EL (cell line): Measurements from ENCODE around the gene TERB1.
A peak's percentile ranks its signal among the peaks of the same experiment; 100 is the strongest.

Source experiments
- DNase-seq: peaks from one replicate; pipeline ENCODE4 v3.0.0-alpha.2; 2016

Gene TERB1, protein sequence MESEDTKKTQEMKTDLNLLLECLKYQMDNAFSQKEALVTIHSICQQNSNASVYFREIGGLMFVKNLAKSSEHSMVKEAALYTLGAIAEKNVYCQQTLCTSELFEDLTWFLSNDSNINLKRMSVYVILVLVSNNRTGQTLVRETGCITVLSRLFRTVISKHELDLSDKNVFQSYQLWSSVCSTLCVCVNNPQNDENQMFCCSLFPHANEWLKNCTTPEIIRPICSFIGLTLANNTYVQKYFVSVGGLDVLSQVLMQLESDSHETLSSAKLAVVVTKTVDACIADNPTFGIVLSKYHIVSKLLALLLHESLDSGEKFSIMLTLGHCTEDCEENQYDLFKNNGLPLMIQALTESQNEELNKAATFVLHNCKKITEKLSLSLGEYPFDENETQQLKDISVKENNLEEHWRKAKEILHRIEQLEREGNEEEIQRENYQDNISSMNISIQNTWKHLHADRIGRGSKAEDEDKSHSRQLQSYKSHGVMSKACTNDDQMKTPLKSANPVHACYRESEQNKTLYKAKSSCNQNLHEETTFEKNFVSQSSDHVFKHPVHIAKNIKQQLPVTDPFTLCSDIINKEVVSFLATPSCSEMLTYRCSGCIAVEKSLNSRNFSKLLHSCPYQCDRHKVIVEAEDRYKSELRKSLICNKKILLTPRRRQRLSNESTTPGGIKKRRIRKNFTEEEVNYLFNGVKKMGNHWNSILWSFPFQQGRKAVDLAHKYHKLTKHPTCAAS

DNA sequence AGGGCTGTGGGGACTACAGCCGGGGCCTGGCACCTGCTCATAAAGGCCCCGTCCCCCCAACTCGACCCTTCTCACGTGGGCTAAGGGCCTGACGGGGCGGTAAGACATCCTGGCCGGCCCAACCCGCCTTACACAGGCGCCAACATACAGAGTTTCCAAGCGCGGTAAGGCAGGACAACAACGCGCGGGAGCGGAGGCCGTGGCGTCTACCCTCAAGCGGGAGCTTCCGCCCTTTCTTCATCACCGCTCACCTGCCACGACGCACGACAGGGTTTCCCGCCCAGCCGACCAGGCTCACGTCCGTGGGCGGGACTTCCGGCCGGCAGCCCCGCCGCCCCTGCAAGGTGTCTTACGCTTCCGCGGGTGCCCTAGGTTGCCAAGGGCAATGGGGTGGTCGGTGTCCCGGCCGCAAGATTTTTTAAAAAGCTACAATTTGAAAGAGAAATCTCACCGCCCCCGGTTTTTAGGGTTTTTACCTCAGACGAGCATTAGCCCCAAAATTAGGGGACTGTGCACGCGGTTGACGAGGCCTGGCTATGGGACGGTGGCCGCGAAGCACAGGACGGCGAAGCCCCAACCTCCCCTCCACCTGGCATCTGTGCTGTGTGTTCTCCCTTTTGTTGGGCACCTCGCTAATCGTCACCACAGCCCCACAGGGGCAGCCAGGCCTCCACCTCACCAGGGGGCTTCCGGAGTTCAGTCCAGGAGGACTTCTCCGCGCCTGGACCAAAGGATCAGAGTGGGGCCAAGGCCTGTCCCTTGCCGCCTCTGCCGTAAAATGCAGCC lies at the start of gene TERB1:
Gene TERB1, minus strand, starts transcription at position 265 of the 786 bp plus-strand sequence. CDS start 4,786 bp downstream, outside the sequence.
- no peak for DNase-seq

DNA sequence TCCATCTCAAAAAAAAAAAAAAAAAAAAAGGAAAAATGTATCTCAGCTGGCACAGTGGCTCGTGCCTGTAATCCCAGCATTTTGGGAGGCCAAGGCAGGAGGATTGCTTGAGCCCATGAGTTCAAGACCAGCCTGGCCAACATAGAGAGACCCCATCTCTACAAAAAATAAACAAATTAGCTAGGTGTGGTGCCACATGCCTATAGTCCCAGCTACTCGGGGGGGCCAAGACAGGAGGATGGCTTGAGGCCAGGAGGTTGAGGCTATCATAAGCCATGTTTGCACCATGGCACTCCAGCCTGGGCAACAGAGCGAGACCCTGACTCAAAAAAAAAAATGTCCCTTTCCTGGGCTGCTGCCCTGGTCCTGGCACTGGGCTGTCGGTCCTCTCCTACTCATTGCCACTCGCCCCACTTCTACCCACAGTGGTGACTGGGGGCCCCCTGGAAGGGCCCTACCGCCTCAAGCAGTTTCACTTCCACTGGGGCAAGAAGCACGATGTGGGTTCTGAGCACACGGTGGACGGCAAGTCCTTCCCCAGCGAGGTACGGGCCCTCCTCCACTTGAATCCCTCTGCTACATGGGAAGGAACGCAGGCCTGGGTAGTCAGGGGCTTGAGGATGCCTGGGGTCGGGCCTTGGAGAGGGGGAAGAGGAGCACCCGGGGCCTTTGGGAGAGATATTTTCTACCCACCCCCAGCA lies 48.9 kb upstream of the TERB1 start:
- no peak for DNase-seq

DNA sequence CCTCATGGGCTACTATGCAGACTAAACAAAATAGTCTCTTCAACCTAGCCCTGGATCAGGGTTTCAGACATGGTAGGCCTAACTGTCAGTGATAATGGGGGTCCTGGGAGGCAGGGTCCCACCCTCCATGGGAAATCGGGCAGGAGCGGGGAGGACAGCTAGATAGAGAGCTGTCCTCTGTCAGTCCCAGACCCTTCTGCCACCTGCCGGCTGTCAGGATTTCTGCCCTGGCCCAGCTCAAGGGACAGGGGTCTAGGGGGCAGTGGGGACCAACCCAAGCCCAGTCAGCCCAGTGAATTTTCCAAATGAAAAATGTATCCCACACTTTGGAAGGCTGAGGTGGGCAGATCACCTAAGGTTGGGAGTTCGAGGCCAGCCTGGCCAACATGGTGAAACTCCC lies 48.2 kb upstream of the TERB1 start:
- DNase-seq = no peak

DNA sequence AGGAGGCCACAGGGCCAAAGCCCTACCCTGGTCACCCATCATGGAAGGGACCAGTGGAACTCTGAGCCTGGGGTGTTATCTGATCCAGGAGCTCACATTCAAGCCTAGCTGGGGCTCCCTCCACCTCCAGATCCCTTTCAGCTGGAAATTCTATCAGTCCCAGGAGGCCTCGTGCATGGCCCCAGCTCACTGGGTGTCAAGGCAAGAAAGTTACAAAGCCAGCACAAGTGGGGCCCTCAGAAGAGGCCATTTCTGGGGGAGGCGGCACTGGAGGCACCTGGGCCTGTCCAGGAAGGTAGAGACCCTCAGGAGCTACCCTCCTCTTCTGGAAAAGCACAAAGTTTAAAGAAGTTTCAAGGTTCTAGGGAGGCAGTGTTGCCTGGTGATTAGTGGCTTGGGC lies 47.6 kb upstream of the TERB1 start:
- DNase-seq = no peak

DNA sequence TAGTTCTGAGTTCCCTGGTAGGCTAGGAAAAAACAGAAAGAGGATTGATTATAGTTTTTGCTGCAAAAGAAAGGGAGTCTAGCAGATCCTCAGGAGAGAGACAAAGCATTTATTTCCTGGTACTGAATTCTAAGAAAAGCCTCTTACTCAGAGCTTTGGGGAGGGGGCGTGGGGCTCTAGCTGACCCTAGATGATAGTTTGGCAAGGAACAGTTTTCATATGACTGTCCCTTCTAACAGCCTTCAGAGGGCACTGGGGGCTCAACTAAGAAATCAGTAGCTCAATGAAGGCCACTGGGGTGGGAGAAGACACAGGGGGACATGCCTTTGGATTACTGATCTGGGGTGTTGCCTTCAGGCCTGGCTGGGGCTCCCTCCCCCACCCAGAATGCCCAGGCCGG lies 46.8 kb upstream of the TERB1 start:
- DNase-seq = no peak

DNA sequence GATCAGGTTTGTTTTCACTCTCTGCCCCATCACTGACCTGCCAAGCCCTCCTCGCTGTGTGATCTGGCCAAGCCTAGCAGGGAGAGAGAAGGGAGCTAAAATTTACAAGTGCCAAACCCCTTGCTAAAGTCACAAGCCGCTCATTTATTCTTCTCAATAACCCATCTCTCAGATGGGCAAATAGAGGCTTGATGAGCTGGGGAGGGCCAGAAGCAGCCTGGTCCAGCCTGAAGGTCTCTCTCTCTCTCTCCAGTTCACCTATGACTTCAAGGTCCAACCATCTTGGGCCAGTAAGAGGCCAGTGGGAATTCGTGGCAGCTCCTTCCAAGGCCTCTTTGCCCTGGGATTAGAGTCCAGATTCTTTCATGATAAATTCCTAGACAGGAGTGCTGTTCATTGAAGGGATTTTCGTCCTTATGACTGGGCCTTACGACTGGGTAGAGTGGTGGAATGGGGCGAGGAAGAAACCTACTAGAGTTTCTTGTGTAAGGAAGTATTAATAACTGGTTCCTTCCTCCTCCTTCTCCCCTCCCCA lies 46.2 kb upstream of the TERB1 start:
- DNase-seq = no peak

DNA sequence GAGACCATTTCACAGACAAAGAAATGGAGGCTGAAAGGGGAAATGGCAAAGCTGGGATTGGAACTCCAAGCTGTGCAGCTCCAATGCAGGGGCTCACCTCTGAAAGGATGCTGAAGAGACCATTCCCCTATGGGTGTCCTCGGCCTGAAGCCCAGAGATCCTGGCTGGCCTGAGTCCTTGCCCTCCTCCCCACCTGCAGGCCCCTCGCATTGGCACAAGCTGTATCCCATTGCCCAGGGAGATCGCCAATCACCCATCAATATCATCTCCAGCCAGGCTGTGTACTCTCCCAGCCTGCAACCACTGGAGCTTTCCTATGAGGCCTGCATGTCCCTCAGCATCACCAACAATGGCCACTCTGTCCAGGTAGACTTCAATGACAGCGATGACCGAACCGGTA lies 45.4 kb upstream of the TERB1 start:
- DNase-seq = no peak

DNA sequence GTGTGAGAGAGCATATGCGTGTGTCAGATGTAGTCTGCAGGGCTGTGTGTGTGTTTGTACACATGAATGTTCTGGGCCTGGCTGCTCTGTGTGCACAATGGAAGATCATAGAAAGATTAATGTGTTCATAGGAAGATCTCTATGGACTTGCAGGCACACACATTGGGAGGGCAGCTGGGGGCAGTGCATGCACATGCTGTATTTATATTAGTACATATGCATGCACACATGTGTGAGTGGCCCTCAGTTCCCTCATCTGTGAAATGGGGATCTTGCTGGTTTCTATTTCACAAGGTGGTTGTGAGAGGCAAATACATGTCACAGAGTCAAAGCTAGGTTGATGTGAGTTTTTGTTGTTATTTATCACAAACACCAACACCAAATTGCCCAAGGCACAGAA lies 44.9 kb upstream of the TERB1 start:
- DNase-seq = no peak

DNA sequence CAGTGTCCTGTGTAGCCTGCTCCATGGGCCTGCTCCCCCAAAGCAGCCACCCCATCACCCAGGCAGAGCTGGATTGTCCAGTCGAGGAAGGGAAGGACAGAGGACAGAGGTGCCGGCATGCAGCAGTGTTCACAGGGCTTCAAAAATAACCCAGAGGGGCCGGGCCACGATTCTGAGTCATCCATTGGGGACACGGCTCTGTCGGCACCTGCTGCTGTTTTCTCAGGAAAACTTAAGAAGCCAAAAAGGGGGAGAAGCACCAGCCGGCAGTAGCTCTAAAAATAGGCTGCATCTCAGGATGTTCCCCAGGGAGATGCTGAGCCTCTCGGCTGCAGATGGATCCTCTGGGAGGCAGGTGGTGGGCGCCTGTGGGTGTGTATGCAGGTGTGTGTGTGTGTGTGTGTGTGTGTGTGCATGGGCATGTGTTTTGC lies 44.4 kb upstream of the TERB1 start:
- DNase-seq = no peak

DNA sequence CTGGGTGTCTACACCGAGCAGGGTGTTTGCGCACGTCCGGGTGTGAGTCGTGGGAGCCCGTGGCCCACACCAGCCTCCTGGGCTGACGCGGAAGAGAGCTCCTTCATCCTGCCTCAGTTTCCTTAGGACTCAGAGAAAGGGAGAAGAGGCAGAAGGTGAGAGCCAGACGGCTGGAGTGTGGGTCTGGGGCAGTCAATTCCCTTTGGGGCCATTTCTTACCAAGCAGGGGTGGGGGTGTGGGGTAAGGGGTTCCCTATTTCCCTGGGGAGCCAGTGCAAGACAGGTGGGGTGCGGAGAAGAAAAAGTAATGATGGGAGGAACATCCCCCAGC lies 43.7 kb upstream of the TERB1 start:
- no peak for DNase-seq

DNA sequence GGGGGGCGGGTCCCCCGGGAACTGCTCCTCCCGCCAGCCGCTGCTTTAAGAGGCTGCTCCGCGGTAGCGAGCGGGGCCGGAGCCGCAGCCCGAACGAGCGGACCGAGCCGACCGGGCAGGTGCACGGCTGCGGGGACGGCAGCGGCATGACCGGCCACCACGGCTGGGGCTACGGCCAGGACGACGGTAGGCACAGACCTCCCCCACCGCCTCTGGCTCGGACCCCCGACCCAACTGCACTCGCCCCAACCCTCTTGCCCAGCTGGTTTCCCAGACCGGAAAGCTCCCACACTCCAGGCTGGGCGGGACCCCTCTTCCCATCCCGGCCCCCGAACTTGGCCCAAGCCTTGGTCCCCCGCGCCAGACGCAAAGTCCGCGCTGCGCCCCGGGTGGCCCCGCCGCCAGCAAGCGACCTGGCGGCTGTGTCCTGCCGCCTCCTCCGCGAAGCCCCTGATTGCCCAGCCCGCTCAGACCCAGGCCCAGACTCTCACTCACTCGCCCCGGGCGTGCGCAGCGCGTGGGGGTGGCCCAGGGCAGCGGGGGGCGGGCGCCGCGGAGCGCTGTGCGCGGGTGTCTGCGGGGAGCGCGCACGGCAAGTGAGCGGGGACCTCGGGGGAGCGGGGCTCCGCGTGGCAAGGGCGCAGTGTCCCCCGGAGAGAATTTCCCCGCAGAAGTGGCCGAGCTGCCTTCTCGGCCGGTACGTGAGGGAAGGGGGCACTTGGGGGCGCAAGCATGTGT lies 43.1 kb upstream of the TERB1 start, which contains the start of gene CA7:
Gene CA7, plus strand, starts transcription at position 73 of the 738 bp plus-strand sequence. Its CDS starts 74 bp downstream, at position 147.
- no peak for DNase-seq

DNA sequence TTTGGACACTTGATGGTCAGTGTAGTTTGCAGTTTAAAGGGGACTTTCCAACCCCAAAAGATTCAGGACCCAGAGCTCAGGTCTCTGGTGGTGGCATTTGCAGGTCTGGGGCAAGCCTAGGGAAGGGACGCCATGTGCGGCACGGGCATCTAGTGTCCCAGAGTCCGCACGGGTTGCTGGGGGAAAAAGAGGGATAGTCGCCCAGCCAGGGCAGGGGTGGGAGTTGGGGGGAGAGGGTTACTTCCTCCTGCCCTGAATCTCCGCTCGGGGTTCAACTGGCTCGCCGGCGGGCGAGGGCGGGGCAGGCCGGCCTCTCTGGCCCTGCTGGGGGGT lies 42.6 kb upstream of the TERB1 start:
- no peak for DNase-seq

DNA sequence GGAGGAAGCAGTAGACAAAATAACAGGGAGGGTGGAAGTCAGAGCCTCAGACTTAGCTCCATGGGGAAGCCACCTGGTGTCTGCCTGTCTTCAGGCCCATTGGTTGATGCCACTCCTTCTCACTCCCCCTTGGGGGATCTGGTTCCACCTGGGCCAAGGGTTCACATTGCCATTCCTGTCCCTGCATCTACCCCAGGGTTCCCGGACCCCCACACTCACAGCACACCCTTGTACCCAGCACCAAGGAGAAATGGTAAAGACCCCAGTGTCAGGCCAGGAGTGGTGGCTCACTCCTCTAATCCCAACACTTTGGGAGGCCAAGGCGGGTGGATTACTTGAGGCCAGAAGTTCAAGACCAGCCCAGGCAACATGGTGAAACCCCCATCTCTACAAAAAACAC lies 41.8 kb upstream of the TERB1 start:
- no peak for DNase-seq

DNA sequence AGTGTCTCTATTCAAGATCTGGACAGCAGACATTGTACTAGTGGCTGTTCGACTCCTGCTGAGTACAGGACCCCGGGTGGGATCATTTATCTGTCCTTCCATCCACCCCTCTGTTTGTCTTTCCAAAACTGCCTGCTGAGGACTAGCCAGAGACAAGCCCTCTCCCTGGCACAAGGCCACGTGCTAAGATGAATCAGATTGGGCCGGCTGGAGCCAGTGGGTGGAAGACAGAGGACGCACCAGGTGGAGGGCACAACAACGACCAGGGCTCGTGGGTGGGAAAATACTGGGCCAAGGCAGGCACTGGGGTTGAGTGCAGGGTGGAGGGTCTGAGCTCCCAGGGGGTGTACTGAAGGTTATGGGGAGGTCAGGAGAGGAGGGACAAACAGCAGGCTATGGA lies 41.4 kb upstream of the TERB1 start:
- DNase-seq = peak; percentile 24

DNA sequence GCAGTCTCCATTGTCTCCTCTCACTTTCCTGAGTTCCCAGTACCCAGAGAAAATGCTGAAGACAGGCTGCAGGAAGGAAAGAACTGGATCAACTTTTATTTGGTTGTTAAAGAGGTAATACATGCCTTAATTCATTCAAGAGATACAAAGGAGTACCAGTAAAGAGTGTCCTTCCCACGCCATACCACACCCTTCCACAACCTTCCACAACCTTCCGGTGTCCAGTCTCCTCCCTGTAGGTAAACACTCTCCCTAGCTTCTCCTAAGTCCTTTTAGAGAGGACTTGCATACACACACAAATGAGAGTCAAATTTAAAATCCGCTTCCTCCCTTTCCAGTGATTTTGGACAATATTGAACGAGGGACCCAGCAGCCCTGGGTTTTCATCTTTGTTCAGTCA lies 40.0 kb upstream of the TERB1 start:
- no peak for DNase-seq

DNA sequence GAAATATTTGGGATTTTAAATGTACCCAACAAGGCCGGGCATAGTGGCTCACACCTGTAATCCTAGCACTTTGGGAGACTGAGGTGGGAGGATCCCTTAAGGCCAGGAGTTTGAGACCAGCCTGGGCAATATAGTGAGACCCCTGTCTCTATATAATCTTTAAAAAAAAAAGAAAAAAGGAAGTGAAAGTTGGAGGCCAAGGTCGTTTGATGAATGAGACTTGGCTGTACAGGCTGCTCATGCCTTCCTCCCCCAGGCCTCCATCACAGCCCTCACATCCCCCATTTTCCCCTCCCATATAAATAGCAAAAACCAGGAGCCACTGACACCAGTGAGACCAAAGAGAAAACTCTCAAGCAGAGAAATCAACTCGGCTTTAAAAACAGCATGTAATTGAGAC lies 39.5 kb upstream of the TERB1 start:
- no peak for DNase-seq

DNA sequence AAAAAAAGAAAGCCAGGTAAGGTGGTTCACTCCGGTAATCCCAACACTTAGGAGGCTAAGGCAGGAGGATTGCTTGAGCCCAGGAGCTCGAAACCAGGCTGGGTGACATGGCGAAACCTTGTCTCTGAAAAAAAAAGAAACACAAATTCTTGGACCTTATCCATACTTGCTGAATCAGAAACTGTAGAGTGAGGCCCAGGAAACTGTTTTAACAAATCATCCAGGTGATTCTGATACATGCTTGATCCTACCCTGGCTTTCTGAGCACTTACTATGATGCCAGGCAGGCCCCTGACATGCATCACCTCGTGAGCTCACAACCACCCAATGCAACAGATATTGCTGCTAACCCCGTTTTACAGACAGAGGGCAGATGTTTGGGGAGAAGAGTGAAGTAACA lies 33.4 kb upstream of the TERB1 start:
- DNase-seq = no peak

DNA sequence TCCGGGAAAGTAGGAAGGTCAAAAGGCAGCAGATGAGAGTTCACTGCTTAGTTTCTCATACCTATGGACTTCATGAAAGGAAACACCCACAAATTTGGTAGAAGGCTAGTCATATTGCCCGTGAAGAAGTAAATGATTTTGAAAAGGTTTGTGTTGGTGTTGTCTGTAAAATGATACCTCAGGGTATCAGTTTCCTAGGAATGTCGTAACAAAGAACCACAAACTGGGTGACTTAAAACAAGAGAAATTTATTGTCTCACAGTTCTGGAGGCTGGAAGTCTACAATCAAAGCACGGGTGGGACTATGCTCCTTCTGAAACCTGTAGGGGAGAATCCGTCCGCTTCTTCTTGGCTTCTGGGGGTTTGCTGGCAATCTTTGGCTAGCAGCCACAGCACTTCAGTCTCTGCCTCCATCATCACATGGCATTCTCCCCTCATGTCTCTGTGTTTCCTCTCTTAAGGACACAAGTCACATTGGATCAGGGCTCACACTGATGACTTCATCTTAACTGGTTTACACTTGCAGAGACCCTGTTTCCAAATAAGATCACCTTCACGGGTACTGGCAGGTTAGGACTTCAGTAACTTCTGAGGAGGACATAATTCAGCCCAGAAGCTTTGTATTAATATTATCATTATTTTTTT lies 31.4 kb upstream of the TERB1 start:
- peak; percentile 48 for DNase-seq

DNA sequence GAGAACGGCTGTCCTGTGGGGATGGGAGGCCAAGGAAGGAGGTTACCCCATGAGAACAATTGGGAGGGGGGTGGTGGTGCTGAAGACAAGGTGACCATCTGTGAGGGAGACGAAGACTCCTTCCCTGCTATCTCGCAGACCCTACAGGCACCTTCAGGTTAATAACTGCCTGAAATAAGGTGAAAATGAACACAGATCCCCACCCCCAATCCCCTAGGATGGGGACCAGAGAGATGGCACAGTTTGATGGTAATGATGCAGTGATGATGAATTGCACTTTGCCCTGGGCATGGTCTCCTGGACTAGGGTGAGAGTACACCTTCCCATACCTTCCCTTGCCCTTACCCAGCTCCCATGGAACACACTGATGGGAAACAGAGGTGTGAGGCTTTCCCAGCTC lies 30.8 kb upstream of the TERB1 start:
- DNase-seq = no peak

DNA sequence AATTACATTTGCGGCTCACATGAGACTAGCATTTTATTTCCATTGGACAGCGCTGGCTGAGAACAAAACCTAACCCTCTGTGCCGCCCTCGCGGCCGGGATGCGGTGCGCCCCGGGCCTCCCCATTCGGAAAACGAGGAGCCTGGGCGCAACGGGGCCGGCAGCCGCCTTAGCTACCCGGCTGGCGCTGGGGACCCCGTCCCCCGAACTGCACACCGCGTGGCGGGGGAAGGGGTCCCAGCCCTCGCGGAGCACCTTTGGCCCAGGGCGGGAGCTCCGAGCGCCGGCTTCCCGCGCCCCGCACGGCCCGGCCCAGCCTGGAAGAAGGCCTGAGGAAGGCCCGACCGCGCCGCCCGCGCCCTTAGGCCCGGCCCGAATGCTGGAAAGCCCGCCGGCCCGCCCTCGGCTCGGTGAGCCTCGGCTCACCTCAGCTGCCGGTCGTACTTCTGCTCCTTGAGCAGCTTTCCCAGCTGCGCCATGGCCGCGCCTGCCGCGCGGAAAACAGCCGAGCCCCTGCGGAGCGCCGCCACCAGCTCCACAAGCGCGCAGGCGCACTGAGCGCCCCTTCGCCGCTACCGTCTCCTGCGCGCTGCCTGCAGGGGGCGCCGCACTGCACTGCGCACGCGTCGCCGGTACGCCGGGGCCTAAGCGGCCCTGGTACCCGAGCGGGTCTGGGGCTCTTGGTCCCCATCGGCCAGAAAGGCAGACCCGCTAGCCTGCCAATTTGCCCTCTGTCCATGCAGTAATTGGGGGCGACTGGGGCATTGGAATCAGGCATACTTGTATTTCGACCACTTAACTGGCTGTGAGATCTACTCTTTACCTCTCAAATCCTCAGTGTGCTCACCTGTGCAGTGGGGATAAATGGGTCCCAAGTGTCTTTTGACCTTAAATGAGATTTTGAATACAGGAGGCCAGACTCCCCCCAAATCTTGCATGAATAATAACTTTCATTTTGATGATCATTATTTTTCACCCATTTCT lies 29.3 kb upstream of the TERB1 start, which contains the start of gene NAE1:
Gene NAE1, minus strand, starts transcription at position 555 of the 983 bp plus-strand sequence. Its CDS starts 77 bp downstream, at position 478.
- peak; percentile 86 for DNase-seq
